H1 (cell line): ENCODE measurements around the gene INPP5E. TPM values are rescaled to one million over a fixed set of nuclear protein-coding genes. Genes with fewer than 3 reads are reported as not detected.
A peak's percentile ranks its signal among the peaks of the same experiment; 100 is the strongest.

ENCODE experiments used
- CTCF ChIA-PET: fragments of 300-600 bp; sonication (Branson Sonifier 250); formaldehyde crosslinking; loops from one replicate; lab custom pipeline; 2021; ENCODE audit not compliant: partially characterized antibody; lab: Charles Lee
- POLR2A ChIA-PET: fragments of 300-600 bp; sonication (Branson Sonifier 250); formaldehyde crosslinking; loops from one replicate; lab custom pipeline; 2021; ENCODE audit warnings: inconsistent platforms; ENCODE audit not compliant: partially characterized antibody; lab: Charles Lee
- DNase-seq, 2 experiments: peaks; one replicate each; pipeline versions ENCODE4 v3.0.0 to v3.0.0-alpha.2; 2010 to 2022; ENCODE audit warnings: low spot score in 2 of 2, low read depth in 1 of 2, mixed read lengths in 1 of 2
- FAIRE-seq: peaks from 2 replicates; lab custom pipeline; 2011; peaks lifted over from hg19 to GRCh38; lab: Jason Lieb, UNC
- H2AFZ ChIP-seq: 2 replicates; pipeline ENCODE4 v1.8.1; 2012; ENCODE audit warnings: low read length, inconsistent platforms
- H2AK5ac ChIP-seq: 2 replicates; pipeline ENCODE4 v1.6.1; 2013; ENCODE audit warnings: low read depth, low read length
- H2BK120ac ChIP-seq: replicated peaks from 2 replicates; pipeline ENCODE3; 2013; ENCODE audit warnings: low read depth, low read length, inconsistent platforms
- H2BK12ac ChIP-seq: 2 replicates; pipeline ENCODE4 v1.6.1; 2013; ENCODE audit warnings: low read depth, low read length
- H2BK15ac ChIP-seq: 2 replicates; pipeline ENCODE4 v1.6.1; 2013; ENCODE audit warnings: low read length
- H2BK20ac ChIP-seq: 2 replicates; pipeline ENCODE4 v1.6.1; 2013; ENCODE audit warnings: low read length
- H2BK5ac ChIP-seq: 2 replicates; pipeline ENCODE4 v1.6.1; 2013; ENCODE audit warnings: low read depth, low read length
- H3K14ac ChIP-seq: 2 replicates; pipeline ENCODE4 v1.6.1; 2013; ENCODE audit warnings: inconsistent platforms; ENCODE audit not compliant: insufficient read length
- H3K18ac ChIP-seq: 2 replicates; pipeline ENCODE4 v1.6.1; 2013; ENCODE audit warnings: low read length; ENCODE audit errors: extremely low read depth
- H3K23ac ChIP-seq: 2 replicates; pipeline ENCODE4 v1.6.1; 2013; ENCODE audit warnings: inconsistent platforms; ENCODE audit not compliant: insufficient read length
- H3K23me2 ChIP-seq: 2 replicates; pipeline ENCODE4 v1.6.1; 2013; ENCODE audit warnings: low read depth, low read length
- H3K27ac ChIP-seq: 2 replicates; pipeline ENCODE4 v1.6.1; 2011; ENCODE audit warnings: low read depth, low read length, inconsistent platforms
- H3K27me3 ChIP-seq, 4 experiments: replicated peaks in 1 of 4; 1 replicate in 1 of 4; 2 replicates in 3 of 4; pipeline versions ENCODE4 v1.6.1 to v1.8.1; 2011 to 2013; ENCODE audit warnings: low read length in 3 of 4, mild to moderate bottlenecking in 3 of 4, inconsistent platforms in 2 of 4, mixed read lengths in 2 of 4, moderate library complexity in 1 of 4; ENCODE audit not compliant: control insufficient read depth in 3 of 4, insufficient read depth in 3 of 4; ENCODE audit errors: extremely low read depth in 1 of 4
- H3K36me3 ChIP-seq, 4 experiments: 2 replicates each; pipeline versions ENCODE4 v1.6.1 to v1.8.1; 2011 to 2013; ENCODE audit warnings: mild to moderate bottlenecking in 4 of 4, low read length in 3 of 4, moderate library complexity in 2 of 4, control low read depth in 1 of 4, inconsistent platforms in 1 of 4; ENCODE audit not compliant: insufficient read depth in 4 of 4, control insufficient read depth in 2 of 4
- H3K4ac ChIP-seq: replicated peaks from 2 replicates; pipeline ENCODE3; 2013; ENCODE audit warnings: low read length, low read depth, mixed read lengths, inconsistent platforms; ENCODE audit not compliant: insufficient read length
- H3K4me1 ChIP-seq, 4 experiments: replicated peaks in 1 of 4; 1 replicate in 1 of 4; 2 replicates in 3 of 4; pipeline versions ENCODE4 v1.6.1 to v1.8.1; 2011 to 2013; ENCODE audit warnings: low read length in 3 of 4, inconsistent platforms in 2 of 4, mixed read lengths in 1 of 4; ENCODE audit not compliant: insufficient read depth in 4 of 4, control insufficient read depth in 3 of 4
- H3K4me2 ChIP-seq, 2 experiments: 2 replicates each; pipeline versions ENCODE4 v1.6.1 to v1.8.1; 2011 to 2013; ENCODE audit warnings: low read depth in 2 of 2, low read length in 2 of 2, control low read depth in 1 of 2, inconsistent platforms in 1 of 2, mild to moderate bottlenecking in 1 of 2; ENCODE audit not compliant: insufficient read depth in 1 of 2
- H3K4me3 ChIP-seq, 4 experiments: fragments of 200-600, 300-600 bp in 1 of 4; sonication (generic), shearing (Covaris generic), sonication (Bioruptor Twin) in 1 of 4; 2 replicates each; pipeline versions ENCODE4 v1.5.1 to v1.8.1; 2011 to 2016; ENCODE audit warnings: low read length in 4 of 4, low read depth in 3 of 4, control low read depth in 2 of 4, inconsistent platforms in 2 of 4, mild to moderate bottlenecking in 2 of 4, mixed read lengths in 1 of 4, moderate library complexity in 1 of 4; ENCODE audit not compliant: insufficient read depth in 2 of 4; ENCODE audit errors: extremely low read depth in 1 of 4
- H3K56ac ChIP-seq: replicated peaks from 2 replicates; pipeline ENCODE3; 2013; ENCODE audit warnings: low read depth, mild to moderate bottlenecking, mixed read lengths, low read length, inconsistent platforms; ENCODE audit not compliant: insufficient read length
- H3K79me1 ChIP-seq: 2 replicates; pipeline ENCODE4 v1.6.1; 2013; ENCODE audit warnings: low read depth, low read length, control low read depth
- H3K79me2 ChIP-seq, 2 experiments: 2 replicates each; pipeline versions ENCODE4 v1.6.1 to v1.8.1; 2012 to 2013; ENCODE audit warnings: low read length in 2 of 2, mild to moderate bottlenecking in 2 of 2, inconsistent platforms in 1 of 2; ENCODE audit not compliant: insufficient read depth in 2 of 2, control insufficient read depth in 1 of 2
- H3K9ac ChIP-seq, 4 experiments: replicated peaks in 1 of 4; 1 replicate in 1 of 4; 2 replicates in 3 of 4; pipeline versions ENCODE4 v1.6.1 to v1.8.1; 2011 to 2013; ENCODE audit warnings: low read depth in 3 of 4, low read length in 3 of 4, control low read depth in 2 of 4, mild to moderate bottlenecking in 2 of 4, moderate library complexity in 2 of 4, inconsistent platforms in 1 of 4; ENCODE audit errors: extremely low read depth in 1 of 4
- H3K9me3 ChIP-seq, 2 experiments: 2 replicates each; pipeline versions ENCODE4 v1.6.1 to v1.8.1; 2012 to 2013; ENCODE audit warnings: mild to moderate bottlenecking in 2 of 2, moderate library complexity in 2 of 2, control low read depth in 1 of 2, inconsistent platforms in 1 of 2, low read depth in 1 of 2, low read length in 1 of 2, mixed read lengths in 1 of 2; ENCODE audit not compliant: insufficient read depth in 2 of 2
- H4K20me1 ChIP-seq, 2 experiments: replicated peaks in 1 of 2; 2 replicates each; pipeline versions ENCODE3 to v1.8.1; 2011 to 2013; ENCODE audit warnings: inconsistent platforms in 2 of 2, low read length in 2 of 2, mild to moderate bottlenecking in 1 of 2; ENCODE audit not compliant: insufficient read depth in 2 of 2, control insufficient read depth in 1 of 2
- H4K5ac ChIP-seq: 2 replicates; pipeline ENCODE4 v1.6.1; 2013; ENCODE audit warnings: low read length, low read depth, mixed read lengths, inconsistent platforms; ENCODE audit not compliant: insufficient read length
- H4K8ac ChIP-seq: 2 replicates; pipeline ENCODE4 v1.8.0; 2013; ENCODE audit warnings: mild to moderate bottlenecking, moderate library complexity, low read length, inconsistent platforms; ENCODE audit not compliant: insufficient read depth; ENCODE audit errors: extremely low read depth
- H4K91ac ChIP-seq: replicated peaks from 2 replicates; pipeline ENCODE3; 2013; ENCODE audit warnings: low read length, mixed read lengths, inconsistent platforms; ENCODE audit not compliant: insufficient read length
- POLR2AphosphoS5 ChIP-seq: IDR thresholded peaks from 2 replicates; pipeline ENCODE4 v1.6.1; 2011; ENCODE audit warnings: low read depth, low read length
- TEAD4 ChIP-seq: IDR thresholded peaks from 2 replicates; pipeline ENCODE4 v1.6.1; 2012; ENCODE audit warnings: low read depth, low read length, inconsistent platforms, mixed read lengths
- WGBS, 2 experiments: shearing (Covaris generic) in 1 of 2; methylation state at CpG; one replicate each; pipeline versions ENCODE4 v1.1.6 to v1.1.7; 2013 to 2015; ENCODE audit warnings: low lambda C conversion rate in 2 of 2, mixed read lengths in 2 of 2, inconsistent platforms in 1 of 2, low coverage in 1 of 2, missing lambda C conversion rate in 1 of 2; ENCODE audit not compliant: insufficient replicate concordance in 2 of 2, insufficient coverage in 1 of 2, insufficient read length in 1 of 2; ENCODE audit errors: extremely low coverage in 1 of 2, missing lambda C conversion rate in 1 of 2; 5-methylcytosine and 5-hydroxymethylcytosine counted together
- polyA plus RNA-seq, 7 experiments: library from polyadenylated mRNA; depleted of rRNA in 3 of 7; stranded (reverse) in 5 of 7; unstranded in 2 of 7; fragments of >200 nt in 5 of 7; fragments of 200-250 nt in 2 of 7; gene quantifications; 1 replicate in 5 of 7; 2 replicates in 1 of 7; 4 replicates in 1 of 7; pipeline versions ENCODE4 v1.2.1 to v1.2.3, GENCODE V29; 2011 to 2013; ENCODE audit warnings: missing spikeins in 2 of 7, mixed read lengths in 2 of 7
- total RNA-seq: library from RNA; stranded (reverse); fragmentation: NEBNext Ultra II Directional; extraction: Animal tissue kit (Norgen Biotek cat#: 25700); gene quantifications from 2 replicates; pipeline ENCODE4 v1.2.1, GENCODE V29; 2021

INPP5E gene
- total and polyA plus RNA-seq, 2 of the 8 experiments (the other 6 are each of a cell fraction or from before 2014, with no cell fraction given): 8.7 to 11.3 TPM

DNA sequence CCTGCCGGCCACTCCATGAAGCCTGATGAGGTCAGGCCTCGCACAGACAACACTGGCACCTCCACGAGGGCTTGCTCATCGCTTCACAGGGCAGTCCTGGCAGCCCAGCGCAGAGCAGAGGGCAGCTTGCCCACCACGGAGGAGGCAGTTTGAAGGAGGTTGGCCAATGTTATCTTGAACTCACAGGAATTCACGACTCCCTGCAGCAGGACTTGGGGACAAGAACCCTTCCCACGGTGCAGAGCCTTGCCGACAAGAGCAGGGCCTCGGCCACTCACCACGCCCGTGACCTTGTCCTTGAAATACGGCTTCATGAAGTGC is 44.7 kb downstream of the INPP5E start:
- Histone ChIP-seq H3K4me2 (no peak overlapping the region), H3K23ac (no peak overlapping the region), H2BK15ac (no peak overlapping the region), H2BK20ac (no peak overlapping the region), H3K27me3 (no peaks in the 10 kb centered on the region), H3K27ac (no peak overlapping the region), H4K20me1 (peaks cover 6 to 12% of the 10 kb centered on the region in 2 experiments), H2BK12ac (no peak overlapping the region), H3K4ac (no peak overlapping the region), H4K8ac (no peak overlapping the region), H3K4me1 (peaks cover 0 to 10% (median 7%) of the 10 kb centered on the region in 4 experiments; a peak in 5 of 7 replicates), H3K56ac (no peak overlapping the region), H4K5ac (no peak overlapping the region), H3K9ac (no peak overlapping the region), H2AFZ (no peak overlapping the region), H2AK5ac (no peak overlapping the region), H3K79me1 (peaks cover 10% of the 10 kb centered on the region; the same call in 1 of the 2 replicates), H3K23me2 (peaks cover 6% of the 10 kb centered on the region; the same call in 1 of the 2 replicates), H3K4me3 (no peak overlapping the region), H2BK120ac (no peak overlapping the region), H3K14ac (no peak overlapping the region), H4K91ac (no peak overlapping the region), H3K36me3 (peaks cover 39 to 67% (median 60%) of the 10 kb centered on the region in 4 experiments), H2BK5ac (no peak overlapping the region), H3K9me3 (no peaks in the 10 kb centered on the region), H3K79me2 (peaks cover 0 to 26% of the 10 kb centered on the region in 2 experiments; a peak in 2 of 4 replicates), H3K18ac (no peak overlapping the region)
- TF ChIP-seq TEAD4: no peak
- 0 out of 2 replicates have a peak, but pooled peaks have one; percentile 10 for TF ChIP-seq POLR2AphosphoS5
- CTCF ChIA-PET: interaction anchor here (0.9 kb wide), 1 partner anchor 14 kb away, joined by 3 read pairs; no protein-coding TSS in a partner anchor
- FAIRE-seq: no peak
- no peak for DNase-seq
- POLR2A ChIA-PET: interaction anchor here (2.2 to 14.6 kb wide), 3 partner anchors 8 to 62 kb away, joined by 5 to 139 read pairs (median 123); partner anchors contain the start of genes ENTR1 and PMPCA
- 90% methylated on average over 13 of the region's 13 CpGs; no CpG with 5 or more reads in 1 of the 2 experiments for WGBS, 2 experiments
